K562 (cell line): ENCODE results near the gene TMEM234. TPM values are rescaled to one million over a fixed set of nuclear protein-coding genes. Genes with fewer than 3 reads are reported as not detected.

Experiments used
- ATAC-seq: fragments of 200-7000 bp; cut with Tn5 transposase; 3 replicates; pipeline ENCODE4 v1.9.1; 2020; ENCODE audit warnings: moderate library complexity
- BruUV-seq: library from RNA; stranded (reverse); fragments of 400-500 nt; replicated peaks from 2 replicates; lab custom pipeline; 2021; lab: Mats Ljungman, UMichigan
- CTCF ChIA-PET: fragments of 300-600 bp; formaldehyde crosslinking; extraction: SDS; loops from one replicate; lab custom pipeline; 2021; ENCODE audit warnings: low intra/inter-chr PET ratio; lab: Yijun Ruan, JAX
- POLR2A ChIA-PET: fragments of 300-600, 350-650 bp; sonication (Branson Sonifier 250); formaldehyde crosslinking; extraction: SDS; loops from one replicate; lab custom pipeline; 2021; ENCODE audit warnings: antibody characterized with exemption, inconsistent platforms; lab: Yijun Ruan, JAX
- DNase-seq, 4 experiments: peaks; one replicate each; pipeline versions ENCODE4 v3.0.0 to v3.0.0-alpha.2; 2011 to 2018; ENCODE audit warnings: low spot score in 3 of 4, mixed read lengths in 3 of 4; ENCODE audit errors: extremely low read depth in 1 of 4
- FAIRE-seq: peaks from 2 replicates; lab custom pipeline; 2011; peaks lifted over from hg19 to GRCh38; lab: Jason Lieb, UNC
- H2AFZ ChIP-seq: 2 replicates; pipeline ENCODE4 v1.6.0; 2011; ENCODE audit warnings: low read depth, low read length, control low read depth, inconsistent platforms
- H3K27ac ChIP-seq: fragments of 200-600 bp; 3 replicates; pipeline ENCODE4 v1.8.0; 2011; ENCODE audit warnings: low read depth, mild to moderate bottlenecking, control low read depth, inconsistent platforms, low read length, moderate library complexity, mixed read lengths; ENCODE audit errors: extremely low read depth
- H3K27me3 ChIP-seq, 2 experiments: fragments of 300-600 bp in 1 of 2; 2 replicates in 1 of 2; 3 replicates in 1 of 2; pipeline versions ENCODE4 v1.6.0 to v1.8.0; 2011; ENCODE audit warnings: inconsistent platforms in 2 of 2, low read length in 2 of 2, mild to moderate bottlenecking in 1 of 2, mixed read lengths in 1 of 2, moderate library complexity in 1 of 2; ENCODE audit not compliant: control insufficient read depth in 2 of 2, insufficient read depth in 2 of 2
- H3K36me3 ChIP-seq: fragments of 300-600 bp; 3 replicates; pipeline ENCODE4 v1.8.0; 2011; ENCODE audit warnings: mild to moderate bottlenecking, low read length, inconsistent platforms; ENCODE audit not compliant: control insufficient read depth, insufficient read depth
- H3K4me1 ChIP-seq, 2 experiments: fragments of 200-600 bp in 1 of 2; replicated peaks in 1 of 2; 2 replicates in 1 of 2; 3 replicates in 1 of 2; pipeline versions ENCODE4 v1.5.1 to v1.8.0; 2011; ENCODE audit warnings: inconsistent platforms in 2 of 2, low read length in 2 of 2, mild to moderate bottlenecking in 1 of 2, mixed read lengths in 1 of 2, moderate library complexity in 1 of 2; ENCODE audit not compliant: control insufficient read depth in 2 of 2, insufficient read depth in 2 of 2
- H3K4me2 ChIP-seq: 2 replicates; pipeline ENCODE4 v1.6.1; 2011; ENCODE audit warnings: low read length, control low read depth, inconsistent platforms, mixed read lengths; ENCODE audit not compliant: insufficient read depth
- H3K4me3 ChIP-seq: fragments of 200-600 bp; sonication (generic), shearing (Covaris generic); 2 replicates; pipeline ENCODE4 v1.5.1; 2016; ENCODE audit warnings: control low read depth, inconsistent platforms
- H3K79me2 ChIP-seq: fragments of 200-600 bp; 3 replicates; pipeline ENCODE4 v1.8.0; 2011; ENCODE audit warnings: low read length, inconsistent platforms; ENCODE audit not compliant: control insufficient read depth, insufficient read depth
- H3K9ac ChIP-seq, 2 experiments: 2 replicates each; pipeline versions ENCODE4 v1.6.0 to v1.6.1; 2011; ENCODE audit warnings: low read depth in 2 of 2, low read length in 2 of 2, control low read depth in 1 of 2, inconsistent platforms in 1 of 2, mild to moderate bottlenecking in 1 of 2, mixed read lengths in 1 of 2; ENCODE audit not compliant: insufficient read depth in 1 of 2
- H3K9me1 ChIP-seq: one replicate; pipeline ENCODE4 v1.6.0; 2011; ENCODE audit warnings: inconsistent platforms, mild to moderate bottlenecking, low read length, moderate library complexity; ENCODE audit not compliant: control insufficient read depth, insufficient read depth
- H3K9me3 ChIP-seq: replicated peaks from 2 replicates; pipeline ENCODE4 v1.5.1; 2011; ENCODE audit warnings: low read depth, low read length, inconsistent platforms; ENCODE audit not compliant: control insufficient read depth, insufficient read depth
- H4K20me1 ChIP-seq: replicated peaks from 2 replicates; pipeline ENCODE4 v1.6.1; 2011; ENCODE audit warnings: low read length, inconsistent platforms, mixed read lengths; ENCODE audit not compliant: control insufficient read depth, insufficient read depth
- MAFK ChIP-seq: IDR thresholded peaks from 2 replicates; pipeline ENCODE4 v1.6.1; 2011; ENCODE audit warnings: low read length, improper control_type of control experiment
- MCM7 ChIP-seq, 2 experiments: fragments of 450-650 bp; IDR thresholded peaks; 2 replicates each; pipeline ENCODE4 v1.6.1; 2016 to 2018
- NFATC3 ChIP-seq: fragments of 450-650 bp; IDR thresholded peaks from 2 replicates; pipeline ENCODE4 v1.6.1; 2017; ENCODE audit warnings: mild to moderate bottlenecking
- PHF8 ChIP-seq: fragments of 200-600 bp; sonication (generic); IDR thresholded peaks from 2 replicates; pipeline ENCODE4 v1.6.1; 2012; ENCODE audit warnings: mixed run types, mild to moderate bottlenecking, inconsistent platforms, low read length, moderate library complexity, borderline replicate concordance
- POLR3A ChIP-seq: IDR thresholded peaks from 2 replicates; pipeline ENCODE4 v1.6.1; 2011; ENCODE audit warnings: borderline replicate concordance, mild to moderate bottlenecking, moderate library complexity; ENCODE audit not compliant: insufficient read length, insufficient read depth; ENCODE audit errors: extremely low read depth
- ZNF143 ChIP-seq: sonication (generic); formaldehyde crosslinking; IDR thresholded peaks from 2 replicates; pipeline ENCODE4 v1.9.0; 2022; ENCODE audit warnings: mild to moderate bottlenecking, missing genetic modification reagents
- ZNF561 ChIP-seq: fragments of 450-650 bp; formaldehyde crosslinking; conservative IDR thresholded peaks from 2 replicates; pipeline ENCODE4 v1.4.0; 2020; ENCODE audit warnings: mild to moderate bottlenecking, moderate library complexity
- WGBS: fragments of 100-300 bp; shearing (Covaris generic); methylation state at CpG from one replicate; pipeline ENCODE4 v1.1.6; 2016; ENCODE audit warnings: low coverage, mixed read lengths; ENCODE audit not compliant: insufficient coverage; ENCODE audit errors: missing lambda C conversion rate; 5-methylcytosine and 5-hydroxymethylcytosine counted together
- in situ Hi-C: fragments of 300-500 bp; cut with MboI; formaldehyde crosslinking; loops from 4 replicates; pipeline ENCODE4 v1.15.0; 2018; ENCODE audit warnings: inconsistent platforms, mixed read lengths
- intact Hi-C: fragments of 100-400 bp; cut with micrococcal nuclease; formaldehyde crosslinking; loops from 2 replicates; pipeline ENCODE4 v1.14.2; 2022
- polyA plus RNA-seq, 8 experiments: library from polyadenylated mRNA; depleted of rRNA in 4 of 8; stranded (reverse) in 5 of 8; unstranded in 3 of 8; fragments of >200 nt; fragmentation: Nextera tagmentation in 2 of 8; fragmentation: Illumina TruSeq in 1 of 8; extraction: Ambion mirVana in 2 of 8; extraction: Trizol in 1 of 8; gene quantifications; 2 replicates each; pipeline versions ENCODE4 v1.2.1 to v1.2.3, GENCODE V29; 2011 to 2014; ENCODE audit warnings: inconsistent platforms in 1 of 8, missing spikeins in 1 of 8
- total RNA-seq, 7 experiments: library from RNA; depleted of rRNA in 6 of 7; stranded (reverse); fragments of >200 nt in 6 of 7; fragmentation: Illumina TruSeq in 2 of 7; extraction: Trizol in 2 of 7; gene quantifications; 2 replicates each; pipeline versions ENCODE4 v1.2.1 to v1.2.3, GENCODE V29; 2011 to 2021; ENCODE audit warnings: low replicate concordance in 1 of 7
- TF ChIP-seq, protein P1 (sequence below): fragments of 250-450 bp; sonication (Bioruptor Pico); IDR thresholded peaks from 2 replicates; pipeline ENCODE4 v1.4.0; 2020; ENCODE audit warnings: mild to moderate bottlenecking, moderate library complexity
- TF ChIP-seq, protein P2 (sequence below): fragments of 250-450 bp; sonication (Bioruptor Pico); IDR thresholded peaks from 2 replicates; pipeline ENCODE4 v1.4.0; 2020; ENCODE audit warnings: mild to moderate bottlenecking

Gene TMEM234
- total and polyA plus RNA-seq, 9 of the 15 experiments (the other 6 are each of a cell fraction or from before 2014, with no cell fraction given): 5.0 to 12.9 (median 7.6) TPM

DNA sequence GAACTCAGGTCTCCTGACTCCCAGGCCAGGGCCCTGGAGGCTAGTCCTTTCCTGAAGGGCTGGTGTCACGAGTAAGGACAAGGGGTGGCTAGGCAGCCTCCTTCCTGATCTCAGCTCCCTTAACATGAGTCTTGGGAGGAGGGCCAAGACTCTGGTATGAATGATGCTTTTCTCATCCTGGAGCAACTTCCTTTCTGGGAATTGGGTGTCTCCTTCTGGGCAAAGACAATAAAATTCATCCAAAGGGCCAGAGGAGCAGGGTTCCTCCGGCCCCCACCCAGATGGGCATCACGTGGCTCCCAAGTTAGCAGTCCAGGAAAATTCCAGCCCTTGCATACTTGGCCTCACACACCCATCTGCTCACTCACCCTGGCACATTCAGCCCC, 24.7 kb upstream of the TMEM234 start, which contains the start of gene FAM167B:
Gene FAM167B, plus strand, starts transcription at position 335 of the 386 bp plus-strand sequence. CDS start 200 bp downstream, outside the sequence.
- no peak for FAIRE-seq
- intact Hi-C loops (loop anchor here (5.0 kb wide), 1 partner anchor 40 kb away; the partner anchor contains the start of genes DCDC2B and IQCC), in situ Hi-C loops (no loop called here)
- 60% methylated on average over 3 of the region's 3 CpGs for WGBS
- DNase-seq: no peak
- ATAC-seq: no peak
- no peaks in the 10 kb centered on the region for H3K9me3 ChIP-seq
- H3K4me2 ChIP-seq: peak within 1 kb of the TSS; percentile 54; the same call in 1 of the 2 replicates
- no peaks in the 10 kb centered on the region for H3K27me3 ChIP-seq
- POLR2A ChIA-PET: interaction anchor here (0.7 to 1.8 kb wide), 7 partner anchors 8 to 69 kb away, joined by 3 to 9 read pairs (median 3); no protein-coding TSS in a partner anchor
- H3K36me3 ChIP-seq: no peaks in the 10 kb centered on the region
- H2AFZ ChIP-seq: peak within 1 kb of the TSS; percentile 99
- TF ChIP-seq PHF8 (no peak), MCM7 (IDR thresholded peaks at IDR 0.05) (no peak), POLR3A (no peak)
- TF ChIP-seq, all 486 proteins: peak for 0
- BruUV-seq: no TSS peak
- no peak within 1 kb of the TSS for H3K27ac ChIP-seq
- H3K79me2 ChIP-seq: no peaks in the 10 kb centered on the region
- H3K9me1 ChIP-seq: no peaks in the 10 kb centered on the region
- CTCF ChIA-PET: interaction anchor here (0.7 to 1.1 kb wide), 2 partner anchors 31 to 430 kb away, joined by 3 to 4 read pairs; no protein-coding TSS in a partner anchor
- H3K9ac ChIP-seq: peak within 1 kb of the TSS in 1 of 2 experiments; percentile 49; a peak in 2 of 4 replicates
- H3K4me1 ChIP-seq: peaks cover 25 to 28% of the 10 kb centered on the region in 2 experiments; a peak in 4 of 5 replicates
- H4K20me1 ChIP-seq: no peaks in the 10 kb centered on the region
- no peak within 1 kb of the TSS for H3K4me3 ChIP-seq

DNA sequence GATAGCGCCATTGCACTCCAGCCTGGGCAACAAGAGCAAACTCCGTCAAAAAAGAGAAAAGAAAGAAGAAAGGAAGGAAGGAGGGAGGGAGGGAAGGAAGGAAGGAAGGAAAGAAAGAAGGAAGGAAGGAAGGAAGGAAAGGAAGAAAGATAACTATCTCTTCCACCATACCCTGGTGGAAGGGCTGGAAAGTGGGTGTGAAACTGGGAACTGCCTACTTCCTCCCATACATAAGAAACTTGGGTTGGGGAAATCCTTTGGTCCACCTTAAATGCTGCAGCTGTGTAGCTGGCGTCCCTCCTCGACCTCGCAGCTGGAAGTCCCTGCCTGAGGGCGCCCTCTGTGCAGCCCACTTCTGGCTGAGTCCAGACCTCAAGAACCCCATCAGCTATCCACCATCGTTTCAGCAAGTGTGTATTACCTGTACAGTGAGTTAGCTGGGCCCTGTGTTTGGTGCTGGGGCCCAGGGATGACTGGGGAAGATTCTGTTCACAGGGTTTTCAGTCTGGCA, 20.2 kb upstream of the TMEM234 start:
- no peak overlapping the region for H3K27ac ChIP-seq
- no peaks in the 10 kb centered on the region for H3K27me3 ChIP-seq
- BruUV-seq: no TSS peak
- H3K4me3 ChIP-seq: no peak overlapping the region
- no peaks in the 10 kb centered on the region for H3K36me3 ChIP-seq
- ATAC-seq (peak; percentile 48), FAIRE-seq (peak; percentile 79), DNase-seq (peak in 3 of 4 experiments; percentile 13 to 46 (median 25))
- peak overlapping the region; percentile 21 for H2AFZ ChIP-seq
- H3K9me3 ChIP-seq: no peaks in the 10 kb centered on the region
- CTCF ChIA-PET: no interaction called here
- no peak overlapping the region for H3K4me2 ChIP-seq
- 15% methylated on average over 6 of the region's 7 CpGs for WGBS
- peaks cover 15 to 25% of the 10 kb centered on the region in 2 experiments; a peak in 4 of 5 replicates for H3K4me1 ChIP-seq
- in situ Hi-C loops (no loop called here), intact Hi-C loops (no loop called here)
- POLR2A ChIA-PET: interaction anchor here (0.5 to 1.1 kb wide), 6 partner anchors 10 to 235 kb away, joined by 3 to 8 read pairs (median 4); no protein-coding TSS in a partner anchor
- H3K79me2 ChIP-seq: no peaks in the 10 kb centered on the region
- H3K9me1 ChIP-seq: no peaks in the 10 kb centered on the region
- peak overlapping the region in 1 of 2 experiments; percentile 2; a peak in 1 of 4 replicates for H3K9ac ChIP-seq
- H4K20me1 ChIP-seq: no peaks in the 10 kb centered on the region
- TF ChIP-seq, protein P1, sequence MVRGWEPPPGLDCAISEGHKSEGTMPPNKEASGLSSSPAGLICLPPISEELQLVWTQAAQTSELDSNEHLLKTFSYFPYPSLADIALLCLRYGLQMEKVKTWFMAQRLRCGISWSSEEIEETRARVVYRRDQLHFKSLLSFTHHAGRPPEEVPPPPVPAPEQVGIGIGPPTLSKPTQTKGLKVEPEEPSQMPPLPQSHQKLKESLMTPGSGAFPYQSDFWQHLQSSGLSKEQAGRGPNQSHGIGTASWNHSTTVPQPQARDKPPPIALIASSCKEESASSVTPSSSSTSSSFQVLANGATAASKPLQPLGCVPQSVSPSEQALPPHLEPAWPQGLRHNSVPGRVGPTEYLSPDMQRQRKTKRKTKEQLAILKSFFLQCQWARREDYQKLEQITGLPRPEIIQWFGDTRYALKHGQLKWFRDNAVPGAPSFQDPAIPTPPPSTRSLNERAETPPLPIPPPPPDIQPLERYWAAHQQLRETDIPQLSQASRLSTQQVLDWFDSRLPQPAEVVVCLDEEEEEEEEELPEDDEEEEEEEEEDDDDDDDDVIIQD (CRISPR knock-in tag): no peak
- TF ChIP-seq, protein P2, sequence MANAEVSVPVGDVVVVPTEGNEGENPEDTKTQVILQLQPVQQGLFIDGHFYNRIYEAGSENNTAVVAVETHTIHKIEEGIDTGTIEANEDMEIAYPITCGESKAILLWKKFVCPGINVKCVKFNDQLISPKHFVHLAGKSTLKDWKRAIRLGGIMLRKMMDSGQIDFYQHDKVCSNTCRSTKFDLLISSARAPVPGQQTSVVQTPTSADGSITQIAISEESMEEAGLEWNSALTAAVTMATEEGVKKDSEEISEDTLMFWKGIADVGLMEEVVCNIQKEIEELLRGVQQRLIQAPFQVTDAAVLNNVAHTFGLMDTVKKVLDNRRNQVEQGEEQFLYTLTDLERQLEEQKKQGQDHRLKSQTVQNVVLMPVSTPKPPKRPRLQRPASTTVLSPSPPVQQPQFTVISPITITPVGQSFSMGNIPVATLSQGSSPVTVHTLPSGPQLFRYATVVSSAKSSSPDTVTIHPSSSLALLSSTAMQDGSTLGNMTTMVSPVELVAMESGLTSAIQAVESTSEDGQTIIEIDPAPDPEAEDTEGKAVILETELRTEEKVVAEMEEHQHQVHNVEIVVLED (CRISPR knock-in tag): no peak
- no peak for TF ChIP-seq ZNF561 (CRISPR knock-in tag)
- no peak for TF ChIP-seq ZNF143
- TF ChIP-seq MAFK: no peak
- no peak for TF ChIP-seq NFATC3
